Lower leg skin (tissue), 3 donors: ENCODE data around the gene OFD1.

ENCODE experiments used
- POLR2A ChIP-seq, 2 donors: fragments of 450-650 bp; IDR thresholded peaks; one replicate each; pipeline ENCODE4 v1.6.1; 2016 to 2017; ENCODE audit warnings: antibody characterized with exemption in 2 of 2, mild to moderate bottlenecking in 1 of 2, moderate library complexity in 1 of 2
- TF ChIP-seq, protein P1 (sequence below), 3 donors: fragments of 450-650 bp; IDR thresholded peaks; one replicate each; pipeline ENCODE4 v1.5.1; 2016; ENCODE audit warnings: antibody characterized with exemption in 3 of 3, mild to moderate bottlenecking in 3 of 3, moderate library complexity in 2 of 3

DNA sequence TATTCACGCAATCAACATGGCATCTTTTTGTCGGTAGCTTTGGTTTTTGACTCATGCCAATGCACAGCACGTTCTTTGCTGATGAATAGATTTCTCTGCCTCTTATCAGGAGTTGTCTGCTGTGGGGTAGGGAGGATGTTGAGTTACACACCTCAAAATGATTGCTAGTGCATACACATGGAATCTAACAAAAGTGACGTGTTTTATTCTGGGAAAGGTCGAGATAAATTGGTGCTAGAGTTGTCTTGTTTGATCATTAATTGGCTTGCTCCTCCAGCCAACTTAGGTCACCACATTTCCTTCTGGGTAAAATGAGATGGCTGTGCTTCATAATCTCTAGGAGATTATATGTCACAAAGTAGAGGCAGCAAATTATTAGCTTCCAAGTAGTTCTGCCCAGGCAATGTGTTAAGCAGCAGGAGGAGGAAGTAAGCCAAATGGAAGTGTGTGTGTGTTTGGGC, 41.7 kb upstream of the OFD1 start:
- TF ChIP-seq, protein P1, sequence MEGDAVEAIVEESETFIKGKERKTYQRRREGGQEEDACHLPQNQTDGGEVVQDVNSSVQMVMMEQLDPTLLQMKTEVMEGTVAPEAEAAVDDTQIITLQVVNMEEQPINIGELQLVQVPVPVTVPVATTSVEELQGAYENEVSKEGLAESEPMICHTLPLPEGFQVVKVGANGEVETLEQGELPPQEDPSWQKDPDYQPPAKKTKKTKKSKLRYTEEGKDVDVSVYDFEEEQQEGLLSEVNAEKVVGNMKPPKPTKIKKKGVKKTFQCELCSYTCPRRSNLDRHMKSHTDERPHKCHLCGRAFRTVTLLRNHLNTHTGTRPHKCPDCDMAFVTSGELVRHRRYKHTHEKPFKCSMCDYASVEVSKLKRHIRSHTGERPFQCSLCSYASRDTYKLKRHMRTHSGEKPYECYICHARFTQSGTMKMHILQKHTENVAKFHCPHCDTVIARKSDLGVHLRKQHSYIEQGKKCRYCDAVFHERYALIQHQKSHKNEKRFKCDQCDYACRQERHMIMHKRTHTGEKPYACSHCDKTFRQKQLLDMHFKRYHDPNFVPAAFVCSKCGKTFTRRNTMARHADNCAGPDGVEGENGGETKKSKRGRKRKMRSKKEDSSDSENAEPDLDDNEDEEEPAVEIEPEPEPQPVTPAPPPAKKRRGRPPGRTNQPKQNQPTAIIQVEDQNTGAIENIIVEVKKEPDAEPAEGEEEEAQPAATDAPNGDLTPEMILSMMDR (IDR thresholded peaks at IDR 0.05): no peak
- TF ChIP-seq POLR2A (IDR thresholded peaks at IDR 0.05): no peak
